OCI-LY1 (cell line): ENCODE measurements around the gene PDCL3.

Source experiments
- H2AFZ ChIP-seq: fragments of 200-600 bp; sonication (generic), shearing (Covaris generic); 2 replicates; pipeline ENCODE4 v1.6.0; 2014; ENCODE audit warnings: antibody characterized with exemption, mild to moderate bottlenecking, low read length
- H3F3A ChIP-seq: fragments of 200-600 bp; sonication (generic), shearing (Covaris generic); 2 replicates; pipeline ENCODE4 v1.6.0; 2014; ENCODE audit warnings: mild to moderate bottlenecking, antibody characterized with exemption, low read length, moderate library complexity; ENCODE audit not compliant: insufficient read depth
- H3K27ac ChIP-seq: fragments of 200-600 bp; sonication (generic); 2 replicates; pipeline ENCODE4 v1.5.1; 2014; ENCODE audit warnings: low read length, mixed run types, mild to moderate bottlenecking, low read depth; ENCODE audit not compliant: poor library complexity, severe bottlenecking
- H3K27me3 ChIP-seq: fragments of 200-600 bp; sonication (generic); 2 replicates; pipeline ENCODE4 v1.6.0; 2014; ENCODE audit warnings: antibody characterized with exemption, mild to moderate bottlenecking, low read length, moderate library complexity; ENCODE audit not compliant: insufficient read depth
- H3K36me3 ChIP-seq: fragments of 200-600 bp; sonication (generic); 2 replicates; pipeline ENCODE4 v1.6.1; 2014; ENCODE audit warnings: mild to moderate bottlenecking, antibody characterized with exemption, low read length, moderate library complexity, mixed read lengths; ENCODE audit not compliant: insufficient read depth
- H3K4me1 ChIP-seq: fragments of 200-600 bp; sonication (generic); 2 replicates; pipeline ENCODE4 v1.5.1; 2014; ENCODE audit warnings: mild to moderate bottlenecking, low read length, moderate library complexity; ENCODE audit not compliant: insufficient read depth, severe bottlenecking
- H3K4me2 ChIP-seq: fragments of 200-600 bp; sonication (generic), shearing (Covaris generic); 2 replicates; pipeline ENCODE4 v1.6.1; 2014; ENCODE audit warnings: low read length
- H3K4me3 ChIP-seq: fragments of 200-600 bp; sonication (generic); 2 replicates; pipeline ENCODE4 v1.5.1; 2014; ENCODE audit warnings: low read length, low read depth, mild to moderate bottlenecking, mixed read lengths; ENCODE audit not compliant: poor library complexity, severe bottlenecking
- H3K79me2 ChIP-seq: fragments of 200-600 bp; shearing (Covaris generic); 2 replicates; pipeline ENCODE4 v1.6.1; 2016; ENCODE audit warnings: mixed run types, low read length, mixed read lengths; ENCODE audit not compliant: insufficient read depth
- H3K9ac ChIP-seq: fragments of 200-600 bp; sonication (generic), shearing (Covaris generic); 2 replicates; pipeline ENCODE4 v1.6.1; 2014; ENCODE audit warnings: mild to moderate bottlenecking, low read length, mixed read lengths
- H3K9me2 ChIP-seq: fragments of 200-600 bp; sonication (generic), shearing (Covaris generic); 2 replicates; pipeline ENCODE4 v1.6.1; 2014; ENCODE audit warnings: low read depth, mild to moderate bottlenecking, low read length, mixed read lengths
- H3K9me3 ChIP-seq: fragments of 200-600 bp; shearing (Covaris generic); 2 replicates; pipeline ENCODE4 v1.6.1; 2014; ENCODE audit warnings: low read length, mixed read lengths
- H4K20me1 ChIP-seq: fragments of 200-600 bp; sonication (generic), shearing (Covaris generic); 2 replicates; pipeline ENCODE4 v1.6.0; 2016; ENCODE audit warnings: mild to moderate bottlenecking, low read length; ENCODE audit not compliant: insufficient read depth
- EZH2 ChIP-seq: fragments of 200-600 bp; sonication (generic), shearing (Covaris generic); IDR thresholded peaks from 2 replicates; pipeline ENCODE4 v1.8.0; 2017; ENCODE audit warnings: borderline replicate concordance, mixed run types, mild to moderate bottlenecking, antibody characterized with exemption, low read length, moderate library complexity, mixed read lengths
- TF ChIP-seq, protein P1 (sequence below): fragments of 200-600 bp; sonication (generic), shearing (Covaris generic); IDR thresholded peaks from 2 replicates; pipeline ENCODE4 v1.5.1; 2017; ENCODE audit warnings: mild to moderate bottlenecking, antibody characterized with exemption, low read length, moderate library complexity, mixed read lengths

PDCL3 gene

GRCh38 chr2:100624536-100624935, 61.7 kb downstream of the PDCL3 start:
- H2AFZ ChIP-seq, result no peak overlapping the region
- H3K4me2 ChIP-seq, result no peak overlapping the region
- peaks cover 9% of the 10 kb centered on the region; the same call in 1 of the 2 replicates for H3K27me3 ChIP-seq
- no peaks in the 10 kb centered on the region for H3F3A ChIP-seq
- no peak overlapping the region for H3K27ac ChIP-seq
- H3K36me3 ChIP-seq, result no peaks in the 10 kb centered on the region
- no peaks in the 10 kb centered on the region for H3K79me2 ChIP-seq
- H3K9ac ChIP-seq, result no peak overlapping the region
- TF ChIP-seq, protein P1, sequence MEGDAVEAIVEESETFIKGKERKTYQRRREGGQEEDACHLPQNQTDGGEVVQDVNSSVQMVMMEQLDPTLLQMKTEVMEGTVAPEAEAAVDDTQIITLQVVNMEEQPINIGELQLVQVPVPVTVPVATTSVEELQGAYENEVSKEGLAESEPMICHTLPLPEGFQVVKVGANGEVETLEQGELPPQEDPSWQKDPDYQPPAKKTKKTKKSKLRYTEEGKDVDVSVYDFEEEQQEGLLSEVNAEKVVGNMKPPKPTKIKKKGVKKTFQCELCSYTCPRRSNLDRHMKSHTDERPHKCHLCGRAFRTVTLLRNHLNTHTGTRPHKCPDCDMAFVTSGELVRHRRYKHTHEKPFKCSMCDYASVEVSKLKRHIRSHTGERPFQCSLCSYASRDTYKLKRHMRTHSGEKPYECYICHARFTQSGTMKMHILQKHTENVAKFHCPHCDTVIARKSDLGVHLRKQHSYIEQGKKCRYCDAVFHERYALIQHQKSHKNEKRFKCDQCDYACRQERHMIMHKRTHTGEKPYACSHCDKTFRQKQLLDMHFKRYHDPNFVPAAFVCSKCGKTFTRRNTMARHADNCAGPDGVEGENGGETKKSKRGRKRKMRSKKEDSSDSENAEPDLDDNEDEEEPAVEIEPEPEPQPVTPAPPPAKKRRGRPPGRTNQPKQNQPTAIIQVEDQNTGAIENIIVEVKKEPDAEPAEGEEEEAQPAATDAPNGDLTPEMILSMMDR, result no peak
- no peak for TF ChIP-seq EZH2
- no peaks in the 10 kb centered on the region for H3K4me1 ChIP-seq
- H3K9me2 ChIP-seq, result no peaks in the 10 kb centered on the region
- no peaks in the 10 kb centered on the region for H4K20me1 ChIP-seq
- no peaks in the 10 kb centered on the region for H3K9me3 ChIP-seq
- H3K4me3 ChIP-seq, result no peak overlapping the region

DNA sequence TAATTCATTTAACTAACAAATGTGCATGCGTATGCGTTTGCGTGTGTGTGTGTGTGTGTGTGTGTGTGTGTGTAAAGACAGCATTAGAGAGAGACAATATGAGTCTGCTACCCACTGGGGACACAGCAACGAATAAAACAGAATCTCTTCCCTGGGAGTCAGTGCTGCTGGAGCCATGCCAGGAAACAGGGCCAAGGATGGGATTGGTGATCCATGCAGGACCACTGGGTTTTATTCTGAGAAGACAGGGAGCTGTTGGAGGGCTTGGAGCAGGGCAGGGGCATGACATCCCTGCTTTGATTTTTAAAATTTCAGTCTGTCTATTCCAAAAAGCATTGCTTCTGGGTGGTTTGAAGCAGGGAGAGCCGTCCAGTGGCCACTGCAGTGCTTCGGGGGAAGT, 62.9 kb downstream of the PDCL3 start:
- H3K4me3 ChIP-seq, result no peak overlapping the region
- TF ChIP-seq, protein P1, result no peak
- no peak for TF ChIP-seq EZH2
- H3K36me3 ChIP-seq, result no peaks in the 10 kb centered on the region
- no peaks in the 10 kb centered on the region for H3K79me2 ChIP-seq
- no peak overlapping the region for H3K9ac ChIP-seq
- H4K20me1 ChIP-seq, result no peaks in the 10 kb centered on the region
- no peak overlapping the region for H3K27ac ChIP-seq
- peaks cover 6% of the 10 kb centered on the region; the same call in 1 of the 2 replicates for H3K27me3 ChIP-seq
- no peaks in the 10 kb centered on the region for H3F3A ChIP-seq
- no peaks in the 10 kb centered on the region for H3K9me2 ChIP-seq
- no peaks in the 10 kb centered on the region for H3K4me1 ChIP-seq
- no peaks in the 10 kb centered on the region for H3K9me3 ChIP-seq
- no peak overlapping the region for H3K4me2 ChIP-seq
- H2AFZ ChIP-seq, result no peak overlapping the region
